GM12865 (cell line): ENCODE measurements around the gene PLXNB2.

Experiments used
- DNase-seq: peaks from one replicate; pipeline ENCODE4 v3.0.0; 2010; ENCODE audit warnings: low read depth
- H3K4me3 ChIP-seq: 2 replicates; pipeline ENCODE4 v1.5.1; 2011; ENCODE audit warnings: mild to moderate bottlenecking, low read depth, low read length, control low read depth
- CTCF ChIP-seq: IDR thresholded peaks from 2 replicates; pipeline ENCODE4 v1.5.1; 2011; ENCODE audit warnings: low read length, control low read depth, low read depth, inconsistent platforms; ENCODE audit not compliant: insufficient read depth; ENCODE audit errors: missing control alignments

PLXNB2 gene

GRCh38 chr22:50232481-50233151, 74.8 kb downstream of the PLXNB2 start:
- no peak for TF ChIP-seq CTCF
- DNase-seq: no peak
- H3K4me3 ChIP-seq: no peak overlapping the region

DNA sequence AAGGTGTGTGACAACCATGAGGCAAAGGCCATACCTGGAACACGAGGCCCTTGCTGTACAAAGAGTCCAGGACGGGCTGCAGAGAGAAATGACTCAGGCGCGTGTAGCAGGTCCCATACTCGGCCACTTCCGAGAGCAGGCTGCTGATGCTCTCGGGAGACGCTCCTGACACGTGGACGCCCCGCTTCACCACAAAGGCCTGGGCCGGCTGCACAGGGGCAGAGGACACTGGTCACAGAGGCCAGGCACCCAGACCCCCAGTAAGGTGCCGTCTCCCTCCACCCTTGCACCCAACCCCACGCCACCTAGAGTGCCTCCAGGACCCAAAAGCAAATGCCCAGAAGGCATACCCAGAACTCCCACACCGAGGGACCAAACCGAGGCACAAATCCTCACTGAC, 78.1 kb downstream of the PLXNB2 start:
- no peak overlapping the region for H3K4me3 ChIP-seq
- no peak for DNase-seq
- no peak for TF ChIP-seq CTCF

- no peak overlapping the region for H3K4me3 ChIP-seq
- DNase-seq: no peak
- no peak for TF ChIP-seq CTCF
Measured at GRCh38 chr22:50228366-50228765, 79.1 kb downstream of the PLXNB2 start.

DNA sequence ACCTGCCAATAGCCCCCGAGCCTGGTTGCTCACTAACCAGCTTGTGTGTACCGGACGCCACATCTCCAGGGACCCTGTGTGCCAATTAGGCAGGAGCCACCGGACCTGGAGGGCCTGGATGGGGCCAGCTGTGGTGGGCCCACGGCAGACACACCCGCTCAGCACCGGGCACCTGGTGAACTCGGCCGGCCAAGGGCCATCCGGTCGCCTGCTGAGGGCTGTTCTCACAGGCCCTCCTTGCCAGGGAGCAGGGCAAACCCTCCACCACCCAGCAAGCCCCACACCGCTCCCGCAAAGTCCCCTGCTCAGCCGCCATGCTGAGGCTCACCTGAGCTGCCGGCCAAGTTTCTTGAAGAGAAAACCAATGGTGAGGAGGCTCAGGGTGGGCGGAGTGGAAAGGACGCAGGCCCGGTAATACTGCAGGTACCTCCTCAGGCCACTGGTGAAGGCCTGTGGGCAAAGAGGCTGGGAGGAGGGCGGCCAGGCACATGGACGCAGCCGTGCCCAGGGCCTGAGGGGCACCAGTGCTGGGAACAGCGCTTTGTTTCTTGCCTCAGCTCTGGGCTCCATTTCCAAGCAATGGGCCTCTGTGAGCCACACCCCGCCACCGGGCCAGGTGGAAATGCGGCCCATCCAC, 79.7 kb downstream of the PLXNB2 start:
- TF ChIP-seq CTCF: no peak
- no peak overlapping the region for H3K4me3 ChIP-seq
- no peak for DNase-seq

GRCh38 chr22:50226875-50227165, 80.6 kb downstream of the PLXNB2 start:
- no peak for DNase-seq
- H3K4me3 ChIP-seq: no peak overlapping the region
- no peak for TF ChIP-seq CTCF

GRCh38 chr22:50226063-50226874, 81.2 kb downstream of the PLXNB2 start:
- H3K4me3 ChIP-seq: no peak overlapping the region
- TF ChIP-seq CTCF: no peak
- DNase-seq: no peak
